HCT116 (cell line): Measurements from ENCODE around the gene TTC1. TPM values are rescaled to one million over a fixed set of nuclear protein-coding genes. Genes with fewer than 3 reads are reported as not detected.

Experiments
- ATAC-seq: fragments of 200-7000 bp; cut with Tn5 transposase; 2 replicates; pipeline ENCODE4 v1.9.1; 2020; ENCODE audit warnings: mild to moderate bottlenecking, moderate library complexity
- BruUV-seq: library from RNA; stranded (reverse); fragments of 400-500 nt; replicated peaks from 2 replicates; lab custom pipeline; 2021; lab: Mats Ljungman, UMichigan
- CTCF ChIA-PET: fragments of 300-600 bp; sonication (Branson Sonifier 250); formaldehyde crosslinking; loops from one replicate; lab custom pipeline; 2021; ENCODE audit warnings: antibody characterized with exemption; lab: Charles Lee
- POLR2A ChIA-PET: fragments of 300-600, 350-600 bp; sonication (Branson Sonifier 250); formaldehyde crosslinking; loops from one replicate; lab custom pipeline; 2021; ENCODE audit warnings: antibody characterized with exemption; lab: Charles Lee
- RAD21 ChIA-PET, 2 experiments: fragments of 300-600 bp; sonication (Branson Sonifier 250); formaldehyde crosslinking; loops; one replicate each; lab custom pipeline; 2023; ENCODE audit warnings: low total read pairs in 2 of 2; ENCODE audit not compliant: uncharacterized antibody in 2 of 2, unreplicated experiment in 2 of 2, low non-redundant PET in 1 of 2; lab: Charles Lee
- DNase-seq: peaks from one replicate; pipeline ENCODE4 v3.0.0-alpha.2; 2010; ENCODE audit warnings: low read depth, low spot score
- H2AFZ ChIP-seq: fragments of 200-600 bp; shearing (Covaris generic), sonication (generic); 2 replicates; pipeline ENCODE4 v1.6.1; 2017; ENCODE audit warnings: low read depth, mixed run types, mixed read lengths, antibody characterized with exemption, low read length; ENCODE audit not compliant: poor library complexity, severe bottlenecking
- H3K27ac ChIP-seq: 2 replicates; pipeline ENCODE4 v1.5.1; 2012; ENCODE audit warnings: low read depth, low read length
- H3K27me3 ChIP-seq: fragments of 200-600 bp; sonication (generic); 2 replicates; pipeline ENCODE4 v1.6.1; 2016; ENCODE audit warnings: mixed run types, low read length, mixed read lengths; ENCODE audit not compliant: insufficient read depth
- H3K36me3 ChIP-seq, 2 experiments: fragments of 200-500 bp in 1 of 2; fragments of 200-600 bp in 1 of 2; sonication (Bioruptor generic) in 1 of 2; sonication (generic) in 1 of 2; 2 replicates each; pipeline versions ENCODE4 v1.5.1 to v1.6.1; 2014 to 2016; ENCODE audit warnings: low read length in 2 of 2, inconsistent platforms in 1 of 2, mixed read lengths in 1 of 2, mixed run types in 1 of 2; ENCODE audit not compliant: insufficient read depth in 2 of 2, control insufficient read depth in 1 of 2
- H3K4me1 ChIP-seq, 2 experiments: fragments of 200-600 bp in 1 of 2; sonication (generic) in 1 of 2; 2 replicates each; pipeline versions ENCODE4 v1.5.1 to v1.6.1; 2012 to 2017; ENCODE audit warnings: low read length in 2 of 2, inconsistent platforms in 1 of 2, mild to moderate bottlenecking in 1 of 2, mixed read lengths in 1 of 2, mixed run types in 1 of 2, moderate library complexity in 1 of 2; ENCODE audit not compliant: insufficient read depth in 2 of 2, control insufficient read depth in 1 of 2
- H3K4me2 ChIP-seq: fragments of 200-600 bp; sonication (generic); 2 replicates; pipeline ENCODE4 v1.6.1; 2017; ENCODE audit warnings: mixed run types, low read length, mixed read lengths
- H3K4me3 ChIP-seq, 2 experiments: fragments of 200-600 bp in 1 of 2; sonication (generic) in 1 of 2; replicated peaks in 1 of 2; 2 replicates each; pipeline ENCODE4 v1.5.1; 2011 to 2016; ENCODE audit warnings: low read length in 2 of 2, control low read depth in 1 of 2, low read depth in 1 of 2, mild to moderate bottlenecking in 1 of 2, mixed read lengths in 1 of 2, mixed run types in 1 of 2
- H3K79me2 ChIP-seq: fragments of 200-600 bp; sonication (generic); 2 replicates; pipeline ENCODE4 v1.6.1; 2017; ENCODE audit warnings: mild to moderate bottlenecking, mixed run types, low read length, moderate library complexity, mixed read lengths; ENCODE audit not compliant: insufficient read depth
- H3K9ac ChIP-seq: fragments of 200-600 bp; sonication (generic); 2 replicates; pipeline ENCODE4 v1.6.1; 2016; ENCODE audit warnings: low read length, mixed read lengths
- H3K9me2 ChIP-seq: fragments of 200-600 bp; sonication (generic), shearing (Covaris generic); 2 replicates; pipeline ENCODE4 v1.6.1; 2017; ENCODE audit warnings: mixed run types, mild to moderate bottlenecking, moderate library complexity; ENCODE audit not compliant: insufficient read depth
- H3K9me3 ChIP-seq, 2 experiments: fragments of 200-500 bp in 1 of 2; fragments of 200-600 bp in 1 of 2; sonication (Bioruptor generic) in 1 of 2; sonication (generic) in 1 of 2; 2 replicates each; pipeline ENCODE4 v1.6.1; 2014 to 2017; ENCODE audit warnings: low read length in 2 of 2, mixed read lengths in 2 of 2, inconsistent platforms in 1 of 2, low read depth in 1 of 2, mild to moderate bottlenecking in 1 of 2, mixed run types in 1 of 2, moderate library complexity in 1 of 2; ENCODE audit not compliant: control insufficient read depth in 1 of 2, insufficient read depth in 1 of 2
- H4K20me1 ChIP-seq: fragments of 200-600 bp; sonication (generic), shearing (Covaris generic); 2 replicates; pipeline ENCODE4 v1.6.1; 2017; ENCODE audit warnings: mixed run types, mild to moderate bottlenecking, moderate library complexity; ENCODE audit not compliant: insufficient read depth
- EZH2phosphoT487 ChIP-seq: fragments of 200-600 bp; IDR thresholded peaks from 2 replicates; pipeline ENCODE4 v1.6.1; 2018; ENCODE audit warnings: antibody characterized with exemption, borderline replicate concordance
- POLR2A ChIP-seq: IDR thresholded peaks from 2 replicates; pipeline ENCODE4 v1.7.0; 2011; ENCODE audit warnings: borderline replicate concordance; ENCODE audit not compliant: insufficient read depth, insufficient read length; ENCODE audit errors: extremely low read depth
- TCF7L2 ChIP-seq: IDR thresholded peaks from 2 replicates; pipeline ENCODE4 v1.7.0; 2011; ENCODE audit warnings: borderline replicate concordance, inconsistent platforms; ENCODE audit not compliant: insufficient read depth, insufficient read length; ENCODE audit errors: extremely low read depth
- ZBTB33 ChIP-seq: IDR thresholded peaks from 2 replicates; pipeline ENCODE4 v1.6.1; 2011; ENCODE audit warnings: mild to moderate bottlenecking, low read length, moderate library complexity; ENCODE audit not compliant: insufficient replicate concordance; ENCODE audit errors: extremely low read depth
- intact Hi-C: fragments of 100-400 bp; cut with micrococcal nuclease; formaldehyde crosslinking; loops from 2 replicates; pipeline ENCODE4 v1.10.0; 2022
- total RNA-seq: library from RNA; stranded (reverse); gene quantifications from one replicate; pipeline ENCODE4 v1.2.1, GENCODE V29; 2021; ENCODE audit not compliant: unreplicated experiment

Gene TTC1
- total RNA-seq, 1 experiment from 2014 or later, result 48.1 TPM

GRCh38 chr5:160108124-160108523 lies 99.2 kb downstream of the TTC1 start:
- no peak for ATAC-seq
- intact Hi-C loops, result no loop called here
- RAD21 ChIA-PET, result no interaction called here

More at GRCh38 chr5:160108124-160108523, 99.2 kb downstream of the TTC1 start:
- Histone ChIP-seq H3K9me3 (no peaks in the 10 kb centered on the region), H3K9me2 (no peaks in the 10 kb centered on the region), H3K4me2 (no peak overlapping the region), H3K9ac (no peak overlapping the region), H2AFZ (no peak overlapping the region), H3K4me1 (no peaks in the 10 kb centered on the region), H3K36me3 (peaks cover 3 to 10% of the 10 kb centered on the region in 2 experiments; a peak in 2 of 4 replicates), H4K20me1 (no peaks in the 10 kb centered on the region), H3K79me2 (peaks cover 3% of the 10 kb centered on the region; the same call in 1 of the 2 replicates), H3K27me3 (no peaks in the 10 kb centered on the region), H3K4me3 (no peak overlapping the region)
- ChIA-PET CTCF (interaction anchor here (1.4 kb wide), 1 partner anchor 27 kb away, joined by 3 read pairs; no protein-coding TSS in a partner anchor), POLR2A (no interaction called here)
- no peak for DNase-seq
- no TSS peak for BruUV-seq
- TF ChIP-seq EZH2phosphoT487 (no peak), POLR2A (no peak), TCF7L2 (no peak), ZBTB33 (no peak)
- TF ChIP-seq, all 23 proteins: peak for 0
- no peak overlapping the region for H3K27ac ChIP-seq

Other genes with a start within 250 kb of the TTC1 start
- not detected for gene ADRA1B, start 92.7 kb upstream of the TTC1 start, total RNA-seq
- gene PWWP2A, start 110.3 kb downstream of the TTC1 start, total RNA-seq, result 14.7 TPM
- gene FABP6, start 220.4 kb downstream of the TTC1 start, total RNA-seq, result 8.5 TPM